ENCODE results near the gene CASP2.

Gene CASP2

GRCh38 chr7:143303733-143304132 lies 15.6 kb downstream of the CASP2 start:
- no peaks in the 10 kb centered on the region for H3K4me1 ChIP-seq (ENCODE audit: insufficient read depth, low read length, poor library complexity, severe bottlenecking)
- H4K20me1 ChIP-seq (ENCODE audit: insufficient read depth, low read length, poor library complexity, severe bottlenecking), result peaks cover 9% of the 10 kb centered on the region
- H2AFZ ChIP-seq (ENCODE audit: low read length), result no peak overlapping the region
- H3K9ac ChIP-seq (ENCODE audit: low read depth, low read length, poor library complexity, severe bottlenecking), result no peak overlapping the region
- H3K27me3 ChIP-seq (ENCODE audit: insufficient read depth, low read length, poor library complexity, severe bottlenecking), result no peaks in the 10 kb centered on the region
- H3K79me2 ChIP-seq (ENCODE audit: insufficient read depth, low read length), result peaks cover 10% of the 10 kb centered on the region; the same call in 1 of the 2 replicates
- H3K36me3 ChIP-seq (ENCODE audit: insufficient read depth, low read length), result peaks cover 87% of the 10 kb centered on the region
- H3K9me2 ChIP-seq (replicated peaks; ENCODE audit: low read depth, low read length), result no peaks in the 10 kb centered on the region
- no peaks in the 10 kb centered on the region for H3K9me3 ChIP-seq (ENCODE audit: insufficient read depth, low read depth, low read length)
- no peak overlapping the region for H3K4me2 ChIP-seq (ENCODE audit: low read depth, low read length, poor library complexity, severe bottlenecking)
- TF ChIP-seq EZH2phosphoT487 (IDR thresholded peaks at IDR 0.05; ENCODE audit: borderline replicate concordance), result no peak
- TF ChIP-seq CTCF (conservative IDR thresholded peaks at IDR 0.05; ENCODE audit: low read length), result no peak
- no peaks in the 10 kb centered on the region for H3F3A ChIP-seq (ENCODE audit: low read depth)
- no peak overlapping the region for H3K4me3 ChIP-seq (ENCODE audit: low read length, poor library complexity, severe bottlenecking)

GRCh38 chr7:143304938-143305337 lies 16.8 kb downstream of the CASP2 start:
- H2AFZ ChIP-seq (ENCODE audit: low read length), result no peak overlapping the region
- no peak overlapping the region for H3K4me2 ChIP-seq (ENCODE audit: low read depth, low read length, poor library complexity, severe bottlenecking)
- no peaks in the 10 kb centered on the region for H3K27me3 ChIP-seq (ENCODE audit: insufficient read depth, low read length, poor library complexity, severe bottlenecking)
- no peaks in the 10 kb centered on the region for H3K9me2 ChIP-seq (replicated peaks; ENCODE audit: low read depth, low read length)
- H3K4me1 ChIP-seq (ENCODE audit: insufficient read depth, low read length, poor library complexity, severe bottlenecking), result no peaks in the 10 kb centered on the region
- TF ChIP-seq EZH2phosphoT487 (IDR thresholded peaks at IDR 0.05; ENCODE audit: borderline replicate concordance) (no peak), CTCF (conservative IDR thresholded peaks at IDR 0.05; ENCODE audit: low read length) (no peak)
- H4K20me1 ChIP-seq (ENCODE audit: insufficient read depth, low read length, poor library complexity, severe bottlenecking), result peaks cover 9% of the 10 kb centered on the region
- H3K9me3 ChIP-seq (ENCODE audit: insufficient read depth, low read depth, low read length), result no peaks in the 10 kb centered on the region
- no peaks in the 10 kb centered on the region for H3F3A ChIP-seq (ENCODE audit: low read depth)
- H3K9ac ChIP-seq (ENCODE audit: low read depth, low read length, poor library complexity, severe bottlenecking), result no peak overlapping the region
- peaks cover 75% of the 10 kb centered on the region for H3K36me3 ChIP-seq (ENCODE audit: insufficient read depth, low read length)
- no peak overlapping the region for H3K4me3 ChIP-seq (ENCODE audit: low read length, poor library complexity, severe bottlenecking)
- H3K79me2 ChIP-seq (ENCODE audit: insufficient read depth, low read length), result peaks cover 10% of the 10 kb centered on the region; the same call in 1 of the 2 replicates

- Histone ChIP-seq H3K9me3 (ENCODE audit: insufficient read depth, low read depth, low read length) (no peaks in the 10 kb centered on the region), H3K36me3 (ENCODE audit: insufficient read depth, low read length) (peaks cover 69% of the 10 kb centered on the region), H3K79me2 (ENCODE audit: insufficient read depth, low read length) (peaks cover 10% of the 10 kb centered on the region; the same call in 1 of the 2 replicates), H3K4me3 (ENCODE audit: low read length, poor library complexity, severe bottlenecking) (no peak overlapping the region), H3K4me2 (ENCODE audit: low read depth, low read length, poor library complexity, severe bottlenecking) (no peak overlapping the region), H3K9ac (ENCODE audit: low read depth, low read length, poor library complexity, severe bottlenecking) (no peak overlapping the region), H3F3A (ENCODE audit: low read depth) (no peaks in the 10 kb centered on the region), H2AFZ (ENCODE audit: low read length) (no peak overlapping the region), H3K4me1 (ENCODE audit: insufficient read depth, low read length, poor library complexity, severe bottlenecking) (peaks cover 3% of the 10 kb centered on the region), H3K27me3 (ENCODE audit: insufficient read depth, low read length, poor library complexity, severe bottlenecking) (no peaks in the 10 kb centered on the region), H4K20me1 (ENCODE audit: insufficient read depth, low read length, poor library complexity, severe bottlenecking) (peaks cover 6% of the 10 kb centered on the region), H3K9me2 (replicated peaks; ENCODE audit: low read depth, low read length) (no peaks in the 10 kb centered on the region)
- TF ChIP-seq CTCF (conservative IDR thresholded peaks at IDR 0.05; ENCODE audit: low read length), result peak; percentile 92
- TF ChIP-seq EZH2phosphoT487 (IDR thresholded peaks at IDR 0.05; ENCODE audit: borderline replicate concordance), result no peak
Observed at GRCh38 chr7:143305423-143306070, 17.4 kb downstream of the CASP2 start.
